HG02970 (cell line): ENCODE measurements around the gene KRTAP12-1.
"Not testable (repeated sequence)": the region's sequence is repeated elsewhere in the genome, so short reads cannot be mapped to it uniquely, and the experiment has no call there.

Experiments used
- ATAC-seq: cut with Tn5 transposase; IDR thresholded peaks from one replicate; pipeline ENCODE4 v1.9.1; 2021; ENCODE audit warnings: mild to moderate bottlenecking, moderate library complexity, moderate number of reproducible peaks; ENCODE audit not compliant: unreplicated experiment, low FRiP score

KRTAP12-1 gene

DNA sequence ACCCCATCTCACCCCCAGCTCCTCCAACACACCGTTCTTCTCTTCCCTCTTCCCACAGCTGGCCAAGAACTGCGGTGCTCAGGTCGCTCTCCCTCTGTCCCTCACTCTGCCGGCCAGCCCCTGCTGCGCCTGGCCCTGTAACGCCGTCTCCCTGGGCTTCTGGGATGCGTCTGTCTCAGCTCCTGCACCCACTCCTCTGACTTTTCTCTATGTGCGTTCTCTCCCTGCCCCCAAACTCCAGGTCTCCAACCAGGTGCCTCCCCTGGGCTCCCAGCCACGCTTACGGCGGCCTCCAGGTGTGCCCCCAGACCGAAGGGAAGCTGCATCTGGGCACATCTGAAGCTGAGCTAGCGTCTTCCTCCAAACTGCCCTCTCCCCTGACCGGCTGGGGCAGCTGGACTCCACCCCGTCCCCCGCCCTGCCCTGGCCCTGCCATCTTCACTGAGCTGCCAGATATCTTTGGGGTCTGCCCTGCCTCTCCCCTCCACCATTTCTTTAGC is 17.6 kb upstream of the KRTAP12-1 start:
- ATAC-seq: no peak

DNA sequence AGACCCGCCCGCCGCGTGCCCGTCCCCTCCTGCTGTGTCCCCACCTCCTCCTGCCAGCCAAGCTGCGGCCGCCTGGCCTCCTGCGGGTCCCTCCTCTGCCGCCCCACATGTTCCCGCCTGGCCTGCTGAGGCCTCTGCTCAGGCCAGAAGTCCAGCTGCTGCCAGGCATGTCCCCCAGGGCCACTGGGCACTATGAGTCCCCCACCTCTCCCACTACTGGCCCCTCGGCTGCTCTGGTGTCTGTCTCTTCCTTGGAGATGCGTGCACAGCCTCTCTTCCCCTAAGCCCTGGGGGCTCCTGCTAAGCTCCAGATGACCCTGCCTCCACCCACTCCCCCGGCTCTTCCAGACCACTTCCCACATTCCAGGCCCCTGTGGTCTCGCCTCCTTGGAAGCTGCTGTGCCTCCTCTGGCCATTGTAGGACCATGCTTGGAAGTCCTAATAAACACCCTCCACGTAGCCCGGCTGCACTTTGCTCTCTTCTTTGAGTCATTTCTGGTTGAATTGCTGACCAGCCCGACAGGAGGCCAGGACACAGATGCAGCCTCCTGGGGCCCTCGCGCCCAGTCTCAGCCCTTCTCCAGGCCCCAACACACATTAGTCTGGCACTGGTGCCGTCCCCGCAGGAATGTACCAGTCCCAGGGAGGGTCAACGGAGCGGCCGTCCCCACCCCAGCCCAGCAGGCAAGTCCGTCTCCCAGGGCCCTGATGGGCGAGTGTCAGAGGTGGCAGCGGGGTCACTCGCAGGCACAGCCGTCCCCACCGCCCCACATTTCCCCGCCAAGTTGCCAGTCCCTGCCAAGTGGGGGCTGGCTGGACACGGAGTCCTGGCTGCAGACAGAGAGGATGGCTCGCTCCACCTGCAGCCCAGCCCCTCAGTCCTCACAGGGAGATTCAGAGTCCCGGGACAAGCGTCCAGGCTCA is 16.1 kb upstream of the KRTAP12-1 start:
- no peak for ATAC-seq

DNA sequence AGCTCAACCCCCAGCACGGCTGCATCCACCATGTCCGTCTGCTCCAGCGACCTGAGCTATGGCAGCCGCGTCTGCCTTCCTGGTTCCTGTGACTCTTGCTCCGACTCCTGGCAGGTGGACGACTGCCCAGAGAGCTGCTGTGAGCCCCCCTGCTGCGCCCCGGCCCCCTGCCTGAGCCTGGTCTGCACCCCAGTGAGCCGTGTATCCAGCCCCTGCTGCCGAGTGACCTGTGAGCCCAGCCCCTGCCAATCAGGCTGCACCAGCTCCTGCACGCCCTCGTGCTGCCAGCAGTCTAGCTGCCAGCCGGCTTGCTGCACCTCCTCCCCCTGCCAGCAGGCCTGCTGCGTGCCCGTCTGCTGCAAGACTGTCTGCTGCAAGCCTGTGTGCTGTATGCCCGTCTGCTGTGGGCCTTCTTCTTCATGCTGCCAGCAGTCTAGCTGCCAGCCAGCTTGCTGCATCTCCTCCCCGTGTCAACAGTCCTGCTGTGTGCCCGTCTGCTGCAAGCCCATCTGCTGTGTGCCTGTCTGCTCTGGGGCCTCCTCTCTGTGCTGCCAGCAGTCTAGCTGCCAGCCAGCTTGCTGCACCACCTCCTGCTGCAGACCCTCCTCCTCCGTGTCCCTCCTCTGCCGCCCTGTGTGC is 15.3 kb upstream of the KRTAP12-1 start, which contains the start of gene KRTAP10-12:
Gene KRTAP10-12 (plus strand): TSS at position 1 of the 639 bp plus-strand sequence. CDS start 30 bp downstream, at position 31.
- not testable (repeated sequence) for ATAC-seq

- ATAC-seq: no peak
Observed at GRCh38 chr21:44696572-44696971, 14.6 kb upstream of the KRTAP12-1 start.

DNA sequence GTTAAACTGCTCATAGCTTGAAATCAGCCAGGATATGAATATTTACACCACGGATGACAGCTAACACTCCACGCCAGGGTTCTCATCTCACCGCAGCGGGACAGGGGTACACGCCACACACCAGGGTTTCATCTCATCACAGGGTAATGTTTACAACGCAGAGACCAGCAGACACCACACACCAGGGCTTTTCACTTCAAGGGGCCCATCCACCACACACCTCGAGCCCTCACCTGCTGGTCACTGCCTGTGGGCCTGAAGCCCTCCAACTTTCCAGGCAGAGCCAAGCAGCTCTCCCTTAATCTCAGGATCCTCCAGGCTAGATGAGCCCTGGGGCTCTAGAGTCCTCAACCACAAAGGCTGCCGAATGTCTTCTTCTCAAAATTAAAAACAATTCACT is 13.7 kb upstream of the KRTAP12-1 start:
- no peak for ATAC-seq

- no peak for ATAC-seq
Observed at GRCh38 chr21:44695184-44695583, 13.2 kb upstream of the KRTAP12-1 start.

DNA sequence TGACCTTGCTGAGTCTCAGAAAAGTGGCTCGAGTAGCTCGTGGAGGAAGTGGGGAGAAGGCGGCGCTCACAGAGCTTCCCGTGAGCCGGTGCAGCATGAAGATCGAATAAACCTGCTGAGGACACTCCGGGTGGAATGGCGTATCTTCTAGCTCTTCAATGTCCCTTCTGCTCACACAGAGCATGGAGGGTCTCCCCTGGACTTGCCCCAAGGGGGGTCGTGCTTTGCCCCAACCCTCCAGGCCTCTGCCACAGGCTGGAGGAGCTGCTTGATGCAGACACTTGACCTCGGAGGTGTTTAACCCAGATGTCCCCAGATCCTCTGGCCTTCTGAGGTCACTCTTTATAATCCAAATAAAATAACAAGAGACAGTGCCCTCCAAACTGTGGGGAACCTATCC is 12.8 kb upstream of the KRTAP12-1 start:
- ATAC-seq: no peak

- no peak for ATAC-seq
Observed at GRCh38 chr21:44692798-44693512, 11.0 kb upstream of the KRTAP12-1 start.

GRCh38 chr21:44691686-44692085 is 9.7 kb upstream of the KRTAP12-1 start:
- no peak for ATAC-seq

DNA sequence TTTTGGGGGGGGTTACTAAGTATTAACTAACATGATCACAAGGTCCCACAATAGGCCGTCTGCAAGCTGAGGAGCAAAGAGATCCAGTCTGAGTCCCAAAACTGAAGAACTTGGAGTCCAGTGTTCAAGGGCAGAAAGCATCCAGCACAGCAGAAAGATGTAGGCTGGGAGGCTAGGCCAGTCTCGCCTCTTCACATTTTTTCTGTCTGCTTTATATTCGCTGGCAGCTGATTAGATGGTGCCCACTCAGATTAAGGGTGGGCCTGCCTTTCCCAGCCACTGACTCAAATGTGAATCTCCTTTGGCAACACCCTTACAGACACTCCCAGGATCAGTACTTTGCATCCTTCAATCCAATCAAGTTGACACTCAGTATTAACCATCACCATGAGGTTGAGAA is 7.8 kb upstream of the KRTAP12-1 start:
- ATAC-seq: not testable (repeated sequence)

- ATAC-seq: no peak
Observed at GRCh38 chr21:44687671-44688070, 5.7 kb upstream of the KRTAP12-1 start.

DNA sequence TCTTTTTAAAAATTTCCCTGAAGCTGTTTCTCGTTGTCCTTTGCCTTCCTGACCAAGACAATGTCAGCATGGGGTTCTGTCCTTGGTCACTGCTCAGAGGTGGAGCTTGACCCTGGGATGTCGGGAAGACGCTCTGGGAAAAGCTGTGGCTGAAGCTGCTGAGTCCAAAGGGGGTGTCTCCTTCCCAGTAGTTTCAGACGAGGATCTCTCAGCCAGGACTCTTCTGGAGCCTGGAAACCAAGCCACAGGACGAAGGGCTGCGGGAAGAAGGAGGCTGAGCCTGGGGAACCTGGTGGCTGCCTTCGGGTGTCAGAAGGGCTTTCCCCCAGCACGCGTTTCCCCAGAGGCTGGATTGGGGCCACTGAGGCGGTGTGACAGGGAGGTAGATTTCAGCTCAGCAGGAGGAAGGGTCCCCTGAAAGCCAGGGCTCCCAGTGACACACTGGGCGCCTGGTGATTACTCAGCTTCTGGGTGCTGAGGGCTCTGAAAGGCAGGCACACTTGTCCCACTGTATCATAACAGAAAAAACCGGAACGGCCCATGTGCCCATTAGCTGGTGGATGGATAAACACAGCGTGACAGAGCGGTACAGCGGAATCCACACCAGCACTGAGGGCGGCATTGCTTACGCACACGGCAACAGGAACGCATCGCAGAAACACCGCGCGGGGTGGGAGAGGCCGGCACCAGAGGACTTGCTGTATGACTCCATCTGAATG is 5.0 kb upstream of the KRTAP12-1 start:
- ATAC-seq: no peak

GRCh38 chr21:44686000-44686781 is 4.2 kb upstream of the KRTAP12-1 start:
- no peak for ATAC-seq

DNA sequence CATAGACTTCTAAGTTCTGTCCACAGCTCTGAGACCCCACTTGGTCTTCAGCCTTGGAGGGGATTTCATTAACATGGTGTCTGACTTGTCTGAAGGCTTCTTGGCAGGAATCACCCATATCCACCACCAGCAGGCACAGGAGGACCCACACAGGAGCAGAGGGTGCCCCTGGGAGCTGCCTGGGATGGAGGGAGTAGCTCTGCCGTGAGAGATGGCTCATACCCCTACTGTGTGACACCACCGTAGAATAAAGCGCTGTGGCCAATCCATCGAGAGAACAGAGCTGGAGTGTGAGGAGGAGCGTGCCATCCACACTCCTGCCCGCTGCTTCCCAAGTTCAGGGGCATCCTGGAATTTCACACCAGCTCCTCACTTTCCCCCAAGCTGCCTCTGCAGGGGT is 3.1 kb upstream of the KRTAP12-1 start:
- not testable (repeated sequence) for ATAC-seq

GRCh38 chr21:44684483-44684882 is 2.5 kb upstream of the KRTAP12-1 start:
- ATAC-seq: no peak

DNA sequence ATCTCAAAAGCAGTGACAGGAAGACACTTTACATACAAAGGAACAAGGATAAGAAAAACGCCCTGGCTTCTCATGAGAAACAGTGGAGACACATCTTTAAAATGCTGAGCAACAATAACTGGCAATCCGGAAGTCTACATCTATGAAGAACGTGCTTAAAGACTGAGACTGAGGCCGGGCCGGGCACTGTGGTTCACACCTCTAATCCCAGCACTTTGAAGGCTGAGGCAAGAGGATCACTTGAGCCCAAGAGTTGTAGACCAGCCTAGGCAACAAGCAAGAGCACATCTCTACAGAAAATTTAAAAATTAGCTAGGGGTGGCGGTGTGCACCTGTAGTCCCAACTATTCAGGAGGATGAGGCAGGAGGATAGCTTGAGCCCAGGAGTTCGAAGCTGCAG is 2.1 kb upstream of the KRTAP12-1 start:
- ATAC-seq: no peak

DNA sequence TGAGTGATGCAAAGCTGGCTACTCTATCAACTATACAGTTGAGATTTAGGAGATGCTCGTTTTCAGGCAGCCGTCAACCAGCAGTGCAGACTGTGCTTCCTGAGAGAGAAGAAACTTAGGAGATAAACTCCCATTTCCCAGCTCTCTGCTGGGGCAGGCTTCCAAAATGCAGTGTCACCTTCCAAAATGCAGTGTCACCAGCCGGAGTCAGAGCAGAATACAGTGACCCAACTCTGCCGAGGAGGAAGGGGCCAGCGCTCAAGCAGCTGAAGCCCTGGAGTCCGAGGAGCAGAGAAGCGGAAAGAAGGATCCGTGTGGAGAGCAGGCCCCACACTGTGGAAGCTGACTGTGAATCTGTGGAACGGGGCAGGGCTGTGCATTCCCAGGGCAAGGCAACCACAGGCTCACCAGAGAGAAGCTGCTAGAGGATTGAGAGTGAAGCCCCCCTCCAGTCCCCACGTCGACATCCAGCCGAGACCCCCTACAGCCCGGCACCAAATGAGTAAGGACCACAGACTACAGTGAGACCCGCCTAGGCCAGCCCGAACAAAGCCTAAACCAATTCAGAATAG is 703 bp upstream of the KRTAP12-1 start:
- ATAC-seq: no peak

DNA sequence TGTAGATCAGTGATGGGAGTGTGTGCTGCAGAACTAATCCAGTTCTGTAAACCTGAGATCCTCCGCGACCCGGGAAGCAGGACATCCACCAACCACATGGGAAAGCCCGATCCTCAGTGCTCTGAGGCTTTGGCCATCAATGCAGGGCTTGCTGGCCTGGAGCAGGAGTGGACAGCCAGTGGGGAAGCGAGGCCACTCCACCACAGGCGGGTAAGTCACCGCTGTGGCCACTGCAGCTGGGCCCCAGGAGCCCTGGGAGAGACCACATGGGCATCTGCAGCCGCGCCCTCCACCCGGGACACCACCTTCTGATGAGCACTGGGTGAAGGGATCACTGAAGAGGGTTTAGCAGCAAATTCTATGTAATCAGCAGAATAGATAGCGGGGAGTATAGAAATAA is 811 bp downstream of the KRTAP12-1 start:
- ATAC-seq: no peak

- no peak for ATAC-seq
Observed at GRCh38 chr21:44677881-44678280, 4.1 kb downstream of the KRTAP12-1 start.
